Ishikawa (cell line): ENCODE measurements around the gene TNIP3.

Source experiments
- CEBPB ChIP-seq: IDR thresholded peaks from 2 replicates; pipeline ENCODE4 v1.6.1; 2012
- EP300 ChIP-seq: IDR thresholded peaks from 2 replicates; pipeline ENCODE4 v1.6.1; 2012; ENCODE audit warnings: borderline replicate concordance
- FOXM1 ChIP-seq: IDR thresholded peaks from 2 replicates; pipeline ENCODE4 v1.6.1; 2012; ENCODE audit warnings: low read depth, borderline replicate concordance
- MAX ChIP-seq: IDR thresholded peaks from 2 replicates; pipeline ENCODE4 v1.6.1; 2012
- RAD21 ChIP-seq: IDR thresholded peaks from 2 replicates; pipeline ENCODE4 v1.6.1; 2012; ENCODE audit warnings: low read depth
- TEAD4 ChIP-seq: IDR thresholded peaks from 2 replicates; pipeline ENCODE4 v1.6.1; 2012
- YY1 ChIP-seq: IDR thresholded peaks from 2 replicates; pipeline ENCODE4 v1.6.1; 2012; ENCODE audit warnings: low read depth

- TF ChIP-seq EP300 (no peak), RAD21 (no peak), FOXM1 (no peak), MAX (no peak), TEAD4 (no peak), CEBPB (no peak), YY1 (no peak)
Observed at GRCh38 chr4:121183989-121184388, 19.9 kb upstream of the TNIP3 start.
